Mucosa of rectum (tissue), 2 donors: ENCODE results near the gene USH2A.

Experiments used
- H3K27ac ChIP-seq, 2 donors: one replicate each; pipeline ENCODE4 v1.7.0; 2013; ENCODE audit warnings: inconsistent platforms in 2 of 2, low read depth in 2 of 2, low read length in 2 of 2
- H3K27me3 ChIP-seq, 2 donors: one replicate each; pipeline ENCODE4 v1.7.0; 2013; ENCODE audit warnings: low read length in 2 of 2; ENCODE audit not compliant: control insufficient read depth in 2 of 2, insufficient read depth in 2 of 2
- H3K36me3 ChIP-seq, 2 donors: one replicate each; pipeline ENCODE4 v1.7.0; 2013; ENCODE audit warnings: low read length in 2 of 2; ENCODE audit not compliant: control insufficient read depth in 2 of 2, insufficient read depth in 2 of 2
- H3K4me1 ChIP-seq, 2 donors: one replicate each; pipeline ENCODE4 v1.7.0; 2013; ENCODE audit warnings: low read length in 2 of 2, mild to moderate bottlenecking in 1 of 2; ENCODE audit not compliant: control insufficient read depth in 2 of 2, insufficient read depth in 2 of 2
- H3K4me3 ChIP-seq, 2 donors: one replicate each; pipeline ENCODE4 v1.7.0; 2013; ENCODE audit warnings: low read length in 2 of 2
- H3K9ac ChIP-seq, 2 donors: one replicate each; pipeline ENCODE4 v1.7.0; 2013; ENCODE audit warnings: low read length in 2 of 2, low read depth in 1 of 2, mild to moderate bottlenecking in 1 of 2
- H3K9me3 ChIP-seq, 2 donors: one replicate each; pipeline ENCODE4 v1.7.0; 2013; ENCODE audit warnings: low read length in 2 of 2; ENCODE audit not compliant: control insufficient read depth in 2 of 2
- donor health status: healthy.
- donor health status: Normal muscosa, but diverticular disease.

Gene USH2A

DNA sequence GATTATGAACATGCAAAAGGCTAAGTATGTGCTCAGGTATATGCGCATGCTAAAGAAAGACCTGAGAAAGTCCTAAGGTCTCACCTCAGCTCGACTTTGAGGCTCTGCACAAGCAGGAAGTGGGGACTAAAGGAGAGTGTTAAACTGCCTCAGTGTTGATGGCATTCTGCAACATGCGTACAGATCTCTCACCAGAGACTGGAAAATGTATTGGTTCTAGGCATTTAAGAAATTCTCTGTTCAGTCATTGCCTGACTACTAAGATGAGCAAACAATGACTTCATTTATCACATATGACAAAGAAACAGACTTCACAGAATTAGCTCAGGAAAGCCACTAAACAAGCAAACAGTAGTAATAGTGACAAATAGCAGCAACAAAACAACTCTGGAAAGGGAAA, 90.8 kb downstream of the USH2A start:
- no peaks in the 10 kb centered on the region for H3K27me3 ChIP-seq
- H3K4me1 ChIP-seq, result no peaks in the 10 kb centered on the region
- no peak overlapping the region for H3K9ac ChIP-seq
- H3K4me3 ChIP-seq, result no peak overlapping the region
- H3K36me3 ChIP-seq, result no peaks in the 10 kb centered on the region
- peaks cover 0 to 3% of the 10 kb centered on the region in 2 donors for H3K9me3 ChIP-seq
- H3K27ac ChIP-seq, result no peak overlapping the region

- H3K9ac ChIP-seq, result no peak overlapping the region
- H3K36me3 ChIP-seq, result no peaks in the 10 kb centered on the region
- no peak overlapping the region for H3K4me3 ChIP-seq
- H3K27ac ChIP-seq, result no peak overlapping the region
- H3K4me1 ChIP-seq, result no peaks in the 10 kb centered on the region
- peaks cover 0 to 3% of the 10 kb centered on the region in 2 donors for H3K9me3 ChIP-seq
- H3K27me3 ChIP-seq, result no peaks in the 10 kb centered on the region
Measured at GRCh38 chr1:216332003-216332402, 91.2 kb downstream of the USH2A start.

DNA sequence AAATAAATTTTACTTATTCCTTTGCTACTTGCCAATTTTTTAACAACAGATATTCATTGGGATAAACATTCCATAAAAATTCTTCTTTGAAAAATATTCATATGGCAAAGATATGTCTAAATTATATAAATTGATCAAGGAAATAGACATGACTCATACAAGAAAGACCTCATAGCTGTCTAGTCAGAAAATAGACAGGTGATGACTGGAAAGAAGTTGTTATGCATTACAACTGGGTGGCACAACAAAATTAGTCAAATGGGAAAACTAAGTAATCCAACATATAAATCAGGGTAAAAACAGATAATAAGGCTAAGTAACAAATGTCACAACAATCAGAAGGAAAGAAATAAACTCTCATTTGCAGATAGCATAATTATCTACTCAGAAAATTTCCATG, 92.0 kb downstream of the USH2A start:
- H3K9me3 ChIP-seq, result peaks cover 0 to 3% of the 10 kb centered on the region in 2 donors
- H3K4me1 ChIP-seq, result no peaks in the 10 kb centered on the region
- no peak overlapping the region for H3K9ac ChIP-seq
- no peak overlapping the region for H3K27ac ChIP-seq
- no peaks in the 10 kb centered on the region for H3K27me3 ChIP-seq
- no peaks in the 10 kb centered on the region for H3K36me3 ChIP-seq
- H3K4me3 ChIP-seq, result no peak overlapping the region

DNA sequence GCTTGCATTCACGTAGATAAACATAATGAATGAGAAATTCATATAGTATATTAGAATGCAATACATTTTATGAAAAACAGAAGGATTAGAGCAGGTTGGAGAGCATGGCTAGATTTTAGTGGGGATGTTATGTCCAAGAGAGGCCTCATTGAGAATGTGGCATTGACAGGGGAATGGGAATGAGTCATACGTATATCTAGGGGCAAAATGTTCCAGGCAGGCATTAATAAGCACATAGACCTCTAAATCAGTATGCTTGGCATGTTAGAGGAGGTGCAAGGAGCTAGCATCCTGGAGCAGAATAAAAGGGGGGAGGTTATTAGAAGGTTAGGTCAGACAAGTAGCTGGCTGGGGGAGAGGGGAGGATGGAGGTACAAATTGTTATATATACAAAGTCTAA, 93.0 kb downstream of the USH2A start:
- Histone ChIP-seq H3K36me3 (no peaks in the 10 kb centered on the region), H3K9me3 (peaks cover 0 to 3% of the 10 kb centered on the region in 2 donors), H3K9ac (no peak overlapping the region), H3K27ac (no peak overlapping the region), H3K4me3 (no peak overlapping the region), H3K27me3 (no peaks in the 10 kb centered on the region), H3K4me1 (no peaks in the 10 kb centered on the region)

DNA sequence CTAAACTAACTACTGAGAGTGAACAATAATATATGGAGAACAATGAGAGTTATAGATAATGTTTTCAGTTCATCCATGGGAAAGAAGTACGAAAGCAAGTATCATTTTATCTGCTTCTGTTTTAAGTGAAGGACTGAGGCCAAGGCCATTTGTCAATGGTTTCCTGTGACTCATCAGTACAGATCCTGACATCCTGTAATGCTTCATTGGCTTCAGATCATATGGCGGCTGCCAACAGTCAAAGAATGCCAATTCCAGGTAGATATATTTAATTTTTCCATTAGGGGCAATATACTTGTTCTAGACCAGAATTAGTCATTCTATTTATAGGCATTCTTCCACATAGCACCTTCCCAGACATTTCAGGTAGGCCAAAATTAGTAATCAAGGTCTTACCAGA, 97.3 kb downstream of the USH2A start:
- H3K27ac ChIP-seq, result no peak overlapping the region
- no peaks in the 10 kb centered on the region for H3K4me1 ChIP-seq
- H3K4me3 ChIP-seq, result no peak overlapping the region
- H3K27me3 ChIP-seq, result no peaks in the 10 kb centered on the region
- H3K36me3 ChIP-seq, result no peaks in the 10 kb centered on the region
- H3K9me3 ChIP-seq, result no peaks in the 10 kb centered on the region
- no peak overlapping the region for H3K9ac ChIP-seq

DNA sequence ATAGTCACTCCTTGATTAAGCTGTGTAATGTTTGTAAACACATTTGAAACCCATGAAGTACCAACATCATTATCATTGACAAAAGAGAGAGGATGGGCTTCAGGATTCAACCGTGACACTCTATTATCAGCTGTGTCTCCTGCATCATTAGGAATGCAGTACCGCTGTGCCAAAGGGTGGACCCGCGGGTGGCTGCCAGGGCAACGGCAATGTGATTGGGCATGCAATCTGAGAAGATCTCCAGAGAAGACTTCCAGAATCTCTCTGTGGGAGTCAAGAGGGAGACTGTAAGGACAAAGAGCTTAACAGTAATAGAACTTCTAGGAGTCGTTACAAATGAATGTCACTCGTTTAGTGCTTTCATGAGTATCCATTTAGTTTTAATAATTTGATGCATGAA, 97.9 kb downstream of the USH2A start:
- Histone ChIP-seq H3K9ac (no peak overlapping the region), H3K9me3 (no peaks in the 10 kb centered on the region), H3K4me3 (no peak overlapping the region), H3K36me3 (no peaks in the 10 kb centered on the region), H3K4me1 (no peaks in the 10 kb centered on the region), H3K27ac (no peak overlapping the region), H3K27me3 (no peaks in the 10 kb centered on the region)

- H3K9ac ChIP-seq, result no peak overlapping the region
- no peak overlapping the region for H3K4me3 ChIP-seq
- no peaks in the 10 kb centered on the region for H3K4me1 ChIP-seq
- no peak overlapping the region for H3K27ac ChIP-seq
- H3K9me3 ChIP-seq, result no peaks in the 10 kb centered on the region
- no peaks in the 10 kb centered on the region for H3K27me3 ChIP-seq
- no peaks in the 10 kb centered on the region for H3K36me3 ChIP-seq
Measured at GRCh38 chr1:216323344-216323743, 99.9 kb downstream of the USH2A start.

DNA sequence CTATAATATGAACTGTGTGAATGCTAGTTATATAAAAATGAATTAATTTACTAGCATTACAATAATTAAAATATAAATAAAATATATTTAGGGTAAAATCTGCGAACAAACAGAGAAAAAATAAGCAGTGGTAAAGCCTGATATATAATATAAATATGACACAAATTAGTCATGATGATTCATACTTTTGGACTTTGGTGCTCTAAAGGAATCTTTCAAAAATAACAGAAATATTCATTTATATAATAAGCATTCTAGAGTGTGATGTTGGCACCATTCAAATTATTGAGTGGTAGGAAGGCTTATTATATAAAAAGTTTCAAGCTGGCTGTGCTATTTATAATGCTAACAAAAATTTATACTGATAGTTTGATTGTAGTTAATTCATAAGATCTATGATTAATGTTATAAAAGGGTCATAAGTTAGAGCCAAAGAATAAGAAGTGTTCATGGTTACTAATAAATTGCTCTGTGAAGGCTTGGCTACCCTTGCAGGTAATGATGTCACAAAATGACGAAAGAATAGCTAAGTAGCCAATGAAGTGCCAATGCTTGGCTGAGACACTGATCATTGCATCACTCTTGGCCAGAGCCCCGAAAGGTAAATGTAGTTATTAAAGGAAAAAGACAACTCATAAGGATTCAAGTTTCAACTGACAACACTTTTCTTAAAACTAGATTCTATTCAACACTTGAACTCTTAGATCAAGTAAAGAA, 108.7 kb downstream of the USH2A start:
- Histone ChIP-seq H3K36me3 (no peaks in the 10 kb centered on the region), H3K27me3 (no peaks in the 10 kb centered on the region), H3K27ac (no peak overlapping the region), H3K4me3 (no peak overlapping the region), H3K4me1 (no peaks in the 10 kb centered on the region), H3K9ac (no peak overlapping the region), H3K9me3 (no peaks in the 10 kb centered on the region)

DNA sequence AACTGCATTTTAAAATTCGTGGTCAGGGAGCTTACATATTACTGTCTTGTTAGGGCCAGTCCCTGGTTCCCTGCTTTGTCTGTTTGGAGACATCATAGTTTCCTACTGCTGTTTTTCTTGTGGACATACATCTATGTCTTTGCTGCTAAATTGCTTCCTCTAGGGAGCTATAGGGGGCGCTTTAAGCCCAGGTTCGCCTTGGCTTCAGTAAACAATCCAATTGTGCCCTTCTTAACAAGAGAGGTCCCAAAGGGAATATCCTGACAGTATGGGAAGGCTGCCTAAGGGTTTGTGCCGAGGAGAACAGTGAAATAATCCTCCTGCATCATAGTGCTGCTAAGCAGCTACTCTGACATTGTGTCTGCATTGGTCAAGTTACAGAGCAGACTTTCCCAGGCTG, 112.5 kb downstream of the USH2A start:
- Histone ChIP-seq H3K9ac (no peak overlapping the region), H3K9me3 (no peaks in the 10 kb centered on the region), H3K4me3 (no peak overlapping the region), H3K27ac (no peak overlapping the region), H3K36me3 (no peaks in the 10 kb centered on the region), H3K4me1 (no peaks in the 10 kb centered on the region), H3K27me3 (no peaks in the 10 kb centered on the region)

DNA sequence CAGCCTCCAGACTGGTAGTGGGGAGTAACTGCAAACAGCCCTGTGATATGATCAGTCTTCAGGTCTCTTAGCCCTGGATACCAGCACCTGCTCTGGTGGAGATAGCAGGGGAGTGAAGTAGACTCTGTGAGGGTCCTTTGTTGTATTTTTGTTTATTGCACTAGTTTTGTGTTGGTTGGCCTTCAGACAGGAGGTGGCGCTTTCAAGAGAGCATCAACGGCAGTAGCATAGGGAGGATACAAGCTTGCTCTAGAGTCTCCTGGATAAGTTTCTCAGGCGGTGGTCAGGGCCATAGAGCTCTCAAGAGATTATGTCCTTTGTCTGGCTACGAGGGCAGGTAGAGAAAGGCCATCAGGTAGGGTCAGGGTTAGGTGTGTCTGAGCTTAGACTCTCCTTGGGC, 116.4 kb downstream of the USH2A start:
- Histone ChIP-seq H3K9me3 (no peaks in the 10 kb centered on the region), H3K27ac (no peak overlapping the region), H3K4me1 (no peaks in the 10 kb centered on the region), H3K36me3 (no peaks in the 10 kb centered on the region), H3K4me3 (no peak overlapping the region), H3K9ac (no peak overlapping the region), H3K27me3 (no peaks in the 10 kb centered on the region)

DNA sequence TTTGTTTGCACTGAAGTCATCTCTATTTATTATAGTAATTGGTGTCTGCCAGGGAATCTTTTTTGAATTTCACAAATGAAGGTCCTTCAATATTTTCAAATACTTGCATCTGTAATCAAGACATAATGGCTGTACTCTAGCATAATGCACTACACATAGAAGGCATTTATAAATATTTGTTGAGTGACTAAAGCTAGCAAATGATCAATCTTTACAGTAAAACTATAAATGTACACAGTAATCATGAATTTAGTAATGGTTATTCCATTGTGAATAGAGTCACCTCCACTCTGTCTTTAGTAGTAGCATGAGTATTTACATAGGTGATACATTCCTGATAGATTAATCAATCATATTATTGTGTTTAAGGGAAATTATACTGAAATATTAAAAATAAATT, 119.6 kb downstream of the USH2A start:
- Histone ChIP-seq H3K36me3 (no peaks in the 10 kb centered on the region), H3K27ac (no peak overlapping the region), H3K9ac (no peak overlapping the region), H3K27me3 (no peaks in the 10 kb centered on the region), H3K4me1 (no peaks in the 10 kb centered on the region), H3K4me3 (no peak overlapping the region), H3K9me3 (no peaks in the 10 kb centered on the region)
